ENCODE measurements around the gene BLVRB. TPM values are rescaled to one million over a fixed set of nuclear protein-coding genes. Genes with fewer than 3 reads are reported as not detected.

BLVRB gene
- total and polyA plus RNA-seq, 9 of the 15 experiments (the other 6 are each of a cell fraction or from before 2014, with no cell fraction given): 81.1 to 749 (median 331) TPM

- TF ChIP-seq ZNF407 (IDR thresholded peaks at IDR 0.05; ENCODE audit: low read depth) (0 out of 2 replicates have a peak, but pooled peaks have one; percentile 4), CREM (IDR thresholded peaks at IDR 0.05; ENCODE audit: low read depth) (0 out of 2 replicates have a peak, but pooled peaks have one; percentile 10), STAT6 (CRISPR knock-in tag; IDR thresholded peaks at IDR 0.05) (no peak), THRAP3 (IDR thresholded peaks at IDR 0.05; ENCODE audit: borderline replicate concordance) (no peak), YY1 (IDR thresholded peaks at IDR 0.05; ENCODE audit: borderline replicate concordance in 1 of 3, control insufficient read depth in 1 of 3, extremely low read depth in 1 of 3, insufficient read depth in 3 of 3, insufficient read length in 1 of 3, insufficient replicate concordance in 2 of 3, low read depth in 1 of 3, low read length in 2 of 3) (no peak), ZNF143 (CRISPR knock-in tag; IDR thresholded peaks at IDR 0.05) (no peak), POLR2AphosphoS5 (IDR thresholded peaks at IDR 0.05; ENCODE audit: control insufficient read depth, insufficient read depth, low read depth, low read length) (peak; percentile 17; the same call in 1 of the 2 replicates), JUNB (CRISPR knock-in tag; conservative IDR thresholded peaks at IDR 0.05) (no peak), CSDE1 (IDR thresholded peaks at IDR 0.05) (no peak), ZNF395 (CRISPR knock-in tag; IDR thresholded peaks at IDR 0.05) (no peak), GTF2B (IDR thresholded peaks at IDR 0.05; ENCODE audit: extremely low read depth, insufficient read length) (no peak)
Observed at GRCh38 chr19:40424637-40425449, 40.7 kb downstream of the BLVRB start (continued).

Measured in K562 (cell line).